LNCAP (cell line): Measurements from ENCODE around the gene DNAJC4.

ENCODE experiments used
- TF ChIP-seq, protein P1 (sequence below): fragments of 450-650 bp; IDR thresholded peaks from 2 replicates; pipeline ENCODE4 v1.5.1; 2017; ENCODE audit warnings: mild to moderate bottlenecking

DNAJC4 gene, protein sequence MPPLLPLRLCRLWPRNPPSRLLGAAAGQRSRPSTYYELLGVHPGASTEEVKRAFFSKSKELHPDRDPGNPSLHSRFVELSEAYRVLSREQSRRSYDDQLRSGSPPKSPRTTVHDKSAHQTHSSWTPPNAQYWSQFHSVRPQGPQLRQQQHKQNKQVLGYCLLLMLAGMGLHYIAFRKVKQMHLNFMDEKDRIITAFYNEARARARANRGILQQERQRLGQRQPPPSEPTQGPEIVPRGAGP

DNA sequence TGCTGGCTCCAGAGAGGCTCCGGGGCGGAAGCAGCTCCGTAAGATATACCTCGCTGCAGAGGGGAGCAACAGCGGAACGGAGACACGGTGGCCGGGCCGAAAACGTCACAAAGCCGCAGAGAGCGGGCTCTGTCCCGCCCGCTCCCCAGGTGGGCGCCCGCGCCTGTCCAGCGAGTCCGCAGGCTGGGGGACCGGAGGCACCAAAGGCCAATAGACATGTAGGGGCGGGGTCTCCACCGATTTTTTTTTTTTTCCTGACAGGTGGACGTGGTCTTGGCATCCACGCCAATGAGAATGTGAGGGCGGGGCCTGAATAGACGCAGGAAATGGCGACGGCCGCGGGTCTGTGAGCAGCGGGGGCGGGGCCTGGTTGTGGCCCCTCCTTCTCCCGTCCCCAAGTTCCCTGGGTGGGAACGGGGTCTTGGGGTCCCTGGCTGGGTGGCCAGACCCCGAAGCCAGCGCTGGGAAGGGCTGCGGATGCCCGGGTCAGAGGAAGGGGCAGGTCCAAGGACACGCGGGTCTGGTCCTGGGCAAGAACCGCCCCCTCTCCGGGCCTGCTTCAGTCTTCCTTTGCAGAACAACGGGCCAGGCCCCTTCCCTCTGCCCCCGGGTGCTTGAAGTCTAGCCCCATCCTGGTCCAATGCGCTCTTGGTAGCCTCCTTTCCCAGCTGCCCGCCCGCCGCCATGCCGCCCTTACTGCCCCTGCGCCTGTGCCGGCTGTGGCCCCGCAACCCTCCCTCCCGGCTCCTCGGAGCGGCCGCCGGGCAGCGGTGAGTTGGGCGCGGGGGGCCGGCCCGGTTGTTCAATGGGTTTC, at the start of gene DNAJC4:
DNAJC4 (plus strand) TSS at position 378 of the 814 bp plus-strand sequence; CDS start at position 685, 307 bp downstream.
- TF ChIP-seq, protein P1, sequence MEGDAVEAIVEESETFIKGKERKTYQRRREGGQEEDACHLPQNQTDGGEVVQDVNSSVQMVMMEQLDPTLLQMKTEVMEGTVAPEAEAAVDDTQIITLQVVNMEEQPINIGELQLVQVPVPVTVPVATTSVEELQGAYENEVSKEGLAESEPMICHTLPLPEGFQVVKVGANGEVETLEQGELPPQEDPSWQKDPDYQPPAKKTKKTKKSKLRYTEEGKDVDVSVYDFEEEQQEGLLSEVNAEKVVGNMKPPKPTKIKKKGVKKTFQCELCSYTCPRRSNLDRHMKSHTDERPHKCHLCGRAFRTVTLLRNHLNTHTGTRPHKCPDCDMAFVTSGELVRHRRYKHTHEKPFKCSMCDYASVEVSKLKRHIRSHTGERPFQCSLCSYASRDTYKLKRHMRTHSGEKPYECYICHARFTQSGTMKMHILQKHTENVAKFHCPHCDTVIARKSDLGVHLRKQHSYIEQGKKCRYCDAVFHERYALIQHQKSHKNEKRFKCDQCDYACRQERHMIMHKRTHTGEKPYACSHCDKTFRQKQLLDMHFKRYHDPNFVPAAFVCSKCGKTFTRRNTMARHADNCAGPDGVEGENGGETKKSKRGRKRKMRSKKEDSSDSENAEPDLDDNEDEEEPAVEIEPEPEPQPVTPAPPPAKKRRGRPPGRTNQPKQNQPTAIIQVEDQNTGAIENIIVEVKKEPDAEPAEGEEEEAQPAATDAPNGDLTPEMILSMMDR, result no peak

DNA sequence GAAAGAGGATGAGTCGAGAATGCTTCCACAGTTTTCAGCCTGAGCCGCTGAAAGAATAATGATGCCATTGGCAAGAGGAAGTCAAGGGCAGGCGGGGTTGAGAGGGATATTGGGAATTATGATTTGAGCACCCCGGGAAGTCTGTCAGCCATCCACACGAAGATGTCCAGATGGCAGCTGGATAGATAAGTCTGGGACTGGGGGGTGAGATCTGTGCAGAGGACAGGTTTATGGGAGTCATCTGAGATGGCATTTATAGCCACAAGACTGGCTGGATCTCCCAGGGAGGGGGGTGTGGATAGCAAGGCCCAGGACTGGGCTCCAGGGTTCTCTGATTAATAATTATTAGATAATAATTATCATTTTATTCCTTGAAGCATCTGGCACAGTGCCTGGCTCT, 49.5 kb upstream of the DNAJC4 start:
- TF ChIP-seq, protein P1, result no peak

DNA sequence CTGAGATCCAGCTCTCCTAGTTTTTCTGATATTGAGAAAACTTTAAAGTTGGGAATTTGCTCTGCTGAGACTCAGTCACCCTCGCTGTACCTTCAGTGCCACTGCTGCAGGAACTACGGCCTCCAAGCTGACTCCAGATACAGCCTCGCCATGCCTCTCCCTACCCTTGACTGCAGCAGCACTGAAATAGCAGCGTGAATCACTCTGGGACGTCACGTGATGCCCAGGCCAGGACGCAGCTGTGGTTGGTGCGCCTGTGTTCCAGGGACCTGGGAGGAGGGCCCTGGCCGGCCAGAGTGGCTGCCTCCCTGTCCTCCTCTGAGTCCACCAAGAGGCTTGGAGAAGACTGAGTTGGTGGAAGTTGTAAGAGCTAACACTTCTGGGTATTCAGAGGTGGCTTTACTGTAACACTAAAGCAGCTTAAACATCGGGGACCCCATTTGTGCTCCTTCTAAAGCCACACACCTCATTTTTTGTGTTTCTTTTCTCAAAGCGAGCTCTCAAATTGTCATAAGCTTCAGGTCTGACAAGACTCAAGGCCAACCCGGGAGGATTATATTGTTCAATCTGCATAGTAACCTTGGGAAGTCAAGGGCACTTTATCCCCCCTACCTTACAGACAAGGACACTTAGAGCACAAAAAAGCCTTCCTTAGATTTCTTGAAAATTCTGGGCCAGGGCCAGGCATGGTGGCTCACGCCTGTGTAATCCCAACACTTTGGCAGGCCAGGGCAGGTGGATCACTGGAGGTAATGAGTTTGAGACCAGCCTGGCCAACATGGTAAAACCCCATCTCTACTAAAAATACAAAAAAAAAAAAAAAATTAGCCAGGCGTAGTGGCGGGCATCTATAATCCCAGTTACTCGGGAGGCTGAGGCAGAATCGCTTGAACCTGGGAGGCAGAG, 48.6 kb upstream of the DNAJC4 start:
- TF ChIP-seq, protein P1, result no peak

DNA sequence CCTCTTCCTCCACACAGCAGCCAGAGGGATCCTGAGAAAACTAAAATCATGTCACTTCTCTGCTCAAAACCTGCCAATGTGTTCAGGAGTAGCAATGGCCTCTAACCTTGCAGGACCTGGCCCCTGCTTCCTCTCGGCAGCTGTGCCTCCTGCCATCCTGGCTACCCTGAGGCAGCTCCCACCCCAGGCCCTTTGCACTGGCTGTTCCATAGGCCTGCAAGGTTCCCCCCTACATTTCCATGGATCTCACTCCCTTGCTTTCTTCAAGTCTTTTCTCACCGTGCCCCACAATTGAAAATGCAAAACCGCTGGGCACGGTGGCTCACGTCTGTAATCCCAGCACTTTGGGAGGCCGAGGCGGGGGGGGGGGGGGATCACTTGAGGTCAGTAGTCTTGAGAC, 46.5 kb upstream of the DNAJC4 start:
- TF ChIP-seq, protein P1, result no peak

DNA sequence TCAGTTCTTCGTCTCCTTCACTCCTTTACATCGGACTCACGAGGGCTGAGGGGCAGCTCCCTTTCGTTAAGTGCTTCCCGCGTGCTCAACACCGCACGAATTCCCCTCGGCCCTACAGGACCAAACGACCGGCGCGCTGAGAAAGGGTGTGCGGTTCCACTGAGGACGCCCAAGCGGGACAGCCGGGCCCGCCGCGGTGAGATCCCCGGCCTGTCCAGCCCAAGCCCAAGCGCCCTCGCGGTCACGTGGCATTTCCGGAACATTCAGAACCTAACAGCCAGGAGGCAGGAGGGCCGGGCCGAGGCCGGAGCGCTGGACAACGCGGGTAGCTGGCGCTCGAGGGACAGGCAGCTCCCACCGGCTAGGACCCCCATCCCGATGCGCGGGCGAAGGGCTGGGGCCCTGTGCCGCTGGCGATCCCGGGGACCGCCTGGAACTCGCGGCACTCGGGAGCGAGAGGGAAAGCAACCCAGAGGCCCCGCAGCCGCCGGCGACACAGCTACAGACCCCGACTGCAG, 45.1 kb upstream of the DNAJC4 start:
- TF ChIP-seq, protein P1, result no peak

DNA sequence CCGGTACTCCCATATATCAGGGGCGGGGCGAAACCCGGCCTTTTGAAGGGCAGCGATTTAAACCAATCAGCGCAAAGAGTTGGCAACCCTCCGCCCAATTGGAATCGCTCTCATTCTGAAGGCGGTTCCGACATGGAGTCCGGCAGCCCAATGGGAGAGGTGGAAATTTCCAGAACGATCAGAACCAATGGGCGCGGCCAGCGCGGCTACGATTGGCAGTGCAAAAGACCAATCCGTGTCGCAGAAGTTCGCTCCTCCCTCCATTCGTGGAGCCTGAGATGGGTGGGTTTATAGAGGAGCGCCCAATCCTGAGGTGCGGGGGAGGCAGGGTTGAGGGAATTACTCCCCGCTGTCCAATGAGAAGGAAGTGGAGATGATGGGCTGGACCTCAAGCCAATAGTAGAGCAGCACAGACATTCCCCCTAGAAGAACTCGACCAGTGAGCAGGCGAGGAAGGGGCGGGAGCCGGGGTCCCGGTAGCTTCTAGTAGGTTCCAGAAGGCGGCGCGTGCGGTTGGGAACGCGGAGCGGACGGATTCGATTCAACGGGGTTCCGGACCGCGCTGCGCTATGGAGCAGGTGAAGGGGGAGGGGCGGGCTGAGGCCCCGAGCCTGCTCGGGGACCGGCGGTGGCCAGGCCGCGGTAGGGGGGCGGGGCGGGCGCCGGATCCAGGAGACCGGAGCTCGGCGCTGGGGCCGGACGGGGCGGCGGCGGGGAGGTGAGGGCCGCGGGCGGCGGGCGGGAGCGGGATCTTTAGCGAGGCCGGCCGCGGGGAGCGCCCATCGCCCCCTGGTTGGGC, 44.5 kb upstream of the DNAJC4 start, which contains the start of gene STIP1:
STIP1 (plus strand) TSS at position 479 of the 799 bp plus-strand sequence; CDS start at position 570, 91 bp downstream.
- TF ChIP-seq, protein P1, result peak; percentile 28; the same call in 1 of the 2 replicates
